Subcutaneous abdominal adipose tissue (tissue), 5 donors: ENCODE results near the gene AKT1S1.
"Not testable (repeated sequence)": the region's sequence is repeated elsewhere in the genome, so short reads cannot be mapped to it uniquely, and the experiment has no call there.

Source experiments
- H3K27ac ChIP-seq: one replicate; pipeline ENCODE4 v1.7.0; 2013; ENCODE audit warnings: low read depth, mild to moderate bottlenecking, inconsistent platforms, low read length, moderate library complexity
- H3K27me3 ChIP-seq, 5 donors: one replicate each; pipeline ENCODE4 v1.7.0; 2013; ENCODE audit warnings: low read length in 5 of 5, inconsistent platforms in 1 of 5; ENCODE audit not compliant: control insufficient read depth in 5 of 5, insufficient read depth in 4 of 5
- H3K36me3 ChIP-seq, 5 donors: one replicate each; pipeline ENCODE4 v1.7.0; 2013; ENCODE audit warnings: low read length in 5 of 5; ENCODE audit not compliant: control insufficient read depth in 5 of 5, insufficient read depth in 5 of 5
- H3K4me1 ChIP-seq, 5 donors: one replicate each; pipeline ENCODE4 v1.7.0; 2013; ENCODE audit warnings: low read length in 5 of 5, mild to moderate bottlenecking in 3 of 5, moderate library complexity in 1 of 5; ENCODE audit not compliant: control insufficient read depth in 5 of 5, insufficient read depth in 5 of 5
- H3K4me3 ChIP-seq, 5 donors: one replicate each; pipeline ENCODE4 v1.7.0; 2013; ENCODE audit warnings: low read length in 5 of 5, low read depth in 1 of 5
- H3K9ac ChIP-seq, 5 donors: one replicate each; pipeline ENCODE4 v1.7.0; 2013; ENCODE audit warnings: low read length in 5 of 5, mild to moderate bottlenecking in 4 of 5, moderate library complexity in 3 of 5
- H3K9me3 ChIP-seq, 5 donors: one replicate each; pipeline ENCODE4 v1.7.0; 2013; ENCODE audit warnings: low read length in 5 of 5; ENCODE audit not compliant: control insufficient read depth in 5 of 5
- donor health status: healthy.
- donor health status: healthy.
- donor health status: healthy.
- donor health status: healthy.
- donor health status: healthy.

The AKT1S1 gene

GRCh38 chr19:49877020-49877878 is at the start of gene AKT1S1, which contains the start of gene TBC1D17:
Gene AKT1S1, minus strand, starts transcription at chr19:49877355. Its CDS starts 4,060 bp downstream, at chr19:49873295.
Gene TBC1D17, plus strand, starts transcription at chr19:49877702. Its CDS starts 22 bp downstream, at chr19:49877724.
- Histone ChIP-seq H3K4me1 (peaks cover 3 to 36% (median 28%) of the 10 kb centered on the region in 5 donors), H3K4me3 (peak within 1 kb of the TSS; percentile 86 to 100 (median 98)), H3K36me3 (peaks cover 0 to 52% (median 36%) of the 10 kb centered on the region in 5 donors), H3K27ac (peak within 1 kb of the TSS; percentile 99), H3K27me3 (no peaks in the 10 kb centered on the region), H3K9ac (peak within 1 kb of the TSS; percentile 92 to 100 (median 97)), H3K9me3 (no peaks in the 10 kb centered on the region)

GRCh38 chr19:49926515-49926914 is 49.4 kb upstream of the AKT1S1 start:
- peaks cover 0 to 48% (median 36%) of the 10 kb centered on the region in 5 donors for H3K36me3 ChIP-seq
- H3K9ac ChIP-seq, result no peak overlapping the region
- peaks cover 2 to 67% (median 34%) of the 10 kb centered on the region in 5 donors for H3K4me1 ChIP-seq
- no peaks in the 10 kb centered on the region for H3K27me3 ChIP-seq
- no peak overlapping the region for H3K27ac ChIP-seq
- H3K9me3 ChIP-seq, result no peaks in the 10 kb centered on the region
- H3K4me3 ChIP-seq, result no peak overlapping the region

- Histone ChIP-seq H3K9me3 (no peaks in the 10 kb centered on the region), H3K9ac (no peak overlapping the region), H3K27ac (no peak overlapping the region), H3K36me3 (peaks cover 0 to 58% (median 45%) of the 10 kb centered on the region in 5 donors), H3K27me3 (no peaks in the 10 kb centered on the region), H3K4me1 (peaks cover 2 to 65% (median 33%) of the 10 kb centered on the region in 5 donors), H3K4me3 (no peak overlapping the region)
Observed at GRCh38 chr19:49925486-49925885, 48.3 kb upstream of the AKT1S1 start.

GRCh38 chr19:49924881-49925210 is 47.7 kb upstream of the AKT1S1 start:
- H3K9ac ChIP-seq, H3K27ac ChIP-seq, H3K4me3 ChIP-seq, H3K27me3 ChIP-seq, H3K9me3 ChIP-seq: not testable (repeated sequence)
- peaks cover 0 to 62% (median 48%) of the 10 kb centered on the region in 5 donors for H3K36me3 ChIP-seq
- H3K4me1 ChIP-seq, result peaks cover 2 to 60% (median 28%) of the 10 kb centered on the region in 5 donors

GRCh38 chr19:49924004-49924880 is 47.1 kb upstream of the AKT1S1 start:
- no peak overlapping the region for H3K4me3 ChIP-seq
- no peaks in the 10 kb centered on the region for H3K27me3 ChIP-seq
- H3K9me3 ChIP-seq, result no peaks in the 10 kb centered on the region
- H3K27ac ChIP-seq, result no peak overlapping the region
- H3K9ac ChIP-seq, result no peak overlapping the region
- peaks cover 0 to 63% (median 48%) of the 10 kb centered on the region in 5 donors for H3K36me3 ChIP-seq
- peaks cover 2 to 56% (median 25%) of the 10 kb centered on the region in 5 donors for H3K4me1 ChIP-seq

- Histone ChIP-seq H3K27me3 (no peaks in the 10 kb centered on the region), H3K4me3 (no peak overlapping the region), H3K4me1 (peaks cover 2 to 47% (median 20%) of the 10 kb centered on the region in 5 donors), H3K9ac (no peak overlapping the region), H3K36me3 (peaks cover 0 to 69% (median 49%) of the 10 kb centered on the region in 5 donors), H3K27ac (no peak overlapping the region), H3K9me3 (no peaks in the 10 kb centered on the region)
Observed at GRCh38 chr19:49923055-49924003, 46.2 kb upstream of the AKT1S1 start.

- peaks cover 0 to 41% (median 9%) of the 10 kb centered on the region in 5 donors for H3K4me1 ChIP-seq
- H3K9me3 ChIP-seq, result no peaks in the 10 kb centered on the region
- no peaks in the 10 kb centered on the region for H3K27me3 ChIP-seq
- H3K36me3 ChIP-seq, result peaks cover 0 to 76% (median 46%) of the 10 kb centered on the region in 5 donors
- no peak overlapping the region for H3K9ac ChIP-seq
- H3K27ac ChIP-seq, result no peak overlapping the region
- no peak overlapping the region for H3K4me3 ChIP-seq
Observed at GRCh38 chr19:49921871-49922795, 45.0 kb upstream of the AKT1S1 start.

- Histone ChIP-seq H3K36me3 (peaks cover 0 to 77% (median 45%) of the 10 kb centered on the region in 5 donors), H3K4me1 (peaks cover 2 to 35% (median 6%) of the 10 kb centered on the region in 5 donors), H3K9me3 (no peaks in the 10 kb centered on the region), H3K4me3 (no peak overlapping the region), H3K9ac (peak overlapping the region in 1 of 5 donors; percentile 28), H3K27me3 (no peaks in the 10 kb centered on the region), H3K27ac (no peak overlapping the region)
Observed at GRCh38 chr19:49920624-49921363, 43.6 kb upstream of the AKT1S1 start.
